Germinal center (tissue), 1 donor: Measurements from ENCODE around the gene TMEM87A.

Experiments used
- DNase-seq: peaks from one replicate; pipeline ENCODE4 v3.0.0; 2012; ENCODE audit warnings: mixed read lengths, low spot score

Gene TMEM87A

DNA sequence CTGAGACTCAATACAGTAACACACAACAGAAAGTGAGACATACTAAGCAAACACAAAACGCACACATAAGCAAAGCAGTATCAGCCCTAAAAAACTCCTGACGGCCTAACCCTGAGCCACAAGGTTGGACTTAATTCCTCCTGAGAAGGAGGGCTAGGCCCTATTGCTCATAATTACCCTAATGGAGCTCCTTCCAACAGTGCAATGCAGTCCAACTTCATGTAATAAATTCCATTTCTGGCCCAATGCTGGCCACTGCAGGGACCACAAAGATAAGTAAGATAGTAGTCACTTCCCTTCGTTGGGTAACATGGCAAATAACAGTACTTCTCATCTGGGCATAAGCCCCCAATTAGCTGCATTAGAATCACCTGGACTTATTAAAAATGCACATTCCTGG, 69.3 kb downstream of the TMEM87A start:
- no peak for DNase-seq

DNA sequence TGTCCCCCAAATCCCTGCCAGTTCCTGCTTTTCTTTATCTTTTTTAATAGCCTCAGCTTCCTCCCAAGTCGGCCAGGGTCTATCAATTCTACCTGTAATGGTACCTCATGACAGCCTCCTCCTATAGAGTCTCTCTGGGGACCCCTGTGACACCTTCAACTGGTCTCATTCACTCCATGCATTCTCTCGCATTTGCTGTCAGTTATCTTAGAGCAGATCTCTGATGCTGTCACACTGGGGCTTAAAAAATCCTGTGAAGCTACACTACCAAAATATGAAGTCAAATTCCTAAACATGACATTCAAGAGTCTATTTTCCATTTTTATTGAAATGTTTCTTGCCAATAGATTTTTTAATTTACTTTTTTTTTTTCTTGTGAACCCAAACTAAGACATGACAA, 70.6 kb downstream of the TMEM87A start:
- no peak for DNase-seq

DNA sequence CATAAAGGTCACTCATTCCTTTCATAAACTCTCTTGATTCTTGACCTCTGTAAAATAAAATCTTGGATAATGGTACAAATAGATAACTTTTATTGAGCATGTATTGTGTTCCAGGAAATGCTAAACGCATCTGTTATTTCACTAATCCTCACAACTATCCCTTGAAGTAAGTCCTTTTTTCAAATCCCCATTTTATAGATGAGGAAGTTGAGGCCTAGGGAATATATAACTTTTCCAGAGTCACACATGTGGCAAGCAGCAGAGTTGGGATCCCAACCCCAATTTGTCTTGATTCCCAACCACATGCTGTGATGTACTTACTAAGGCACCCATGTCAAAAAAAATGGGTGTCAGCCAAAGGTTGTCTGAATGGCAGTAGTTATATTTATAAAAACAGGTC, 71.4 kb downstream of the TMEM87A start:
- no peak for DNase-seq

DNA sequence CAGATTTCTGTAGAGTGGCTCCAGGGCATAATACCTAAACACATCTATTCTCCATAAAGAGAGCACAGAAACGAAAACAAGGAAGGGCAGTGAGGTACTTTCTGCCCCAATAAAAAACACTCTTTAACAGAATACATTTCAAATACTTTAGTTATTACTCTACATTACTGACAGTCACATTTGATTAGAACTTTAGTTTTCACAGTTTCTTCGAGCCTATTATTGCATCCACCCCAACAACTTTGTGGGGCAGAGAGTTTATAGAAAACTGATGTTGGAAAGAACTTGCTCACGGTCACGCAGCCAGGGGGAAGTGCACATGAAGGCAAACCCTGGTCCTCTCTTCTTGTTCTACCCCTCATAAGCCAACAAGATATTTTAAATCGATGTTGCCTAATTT, 74.1 kb downstream of the TMEM87A start:
- no peak for DNase-seq

DNA sequence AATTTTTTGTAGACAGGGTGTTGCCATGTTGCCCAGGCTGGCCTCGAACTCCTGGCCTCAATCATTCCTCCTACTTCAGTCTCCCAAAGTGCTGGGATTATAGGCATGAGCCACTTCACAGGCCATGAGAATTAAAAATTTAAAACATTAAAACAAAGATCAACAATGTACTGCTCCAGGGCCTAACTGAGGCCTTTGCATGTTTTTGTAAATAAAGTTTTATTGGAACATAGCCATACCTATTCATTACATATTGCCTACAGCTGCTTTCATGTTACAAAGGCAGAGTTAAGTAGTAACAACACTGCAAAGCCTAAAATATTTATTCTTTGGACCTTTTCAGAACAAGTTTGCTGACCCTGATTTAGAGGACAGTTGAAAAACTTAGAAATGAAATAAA, 74.7 kb downstream of the TMEM87A start:
- no peak for DNase-seq

DNA sequence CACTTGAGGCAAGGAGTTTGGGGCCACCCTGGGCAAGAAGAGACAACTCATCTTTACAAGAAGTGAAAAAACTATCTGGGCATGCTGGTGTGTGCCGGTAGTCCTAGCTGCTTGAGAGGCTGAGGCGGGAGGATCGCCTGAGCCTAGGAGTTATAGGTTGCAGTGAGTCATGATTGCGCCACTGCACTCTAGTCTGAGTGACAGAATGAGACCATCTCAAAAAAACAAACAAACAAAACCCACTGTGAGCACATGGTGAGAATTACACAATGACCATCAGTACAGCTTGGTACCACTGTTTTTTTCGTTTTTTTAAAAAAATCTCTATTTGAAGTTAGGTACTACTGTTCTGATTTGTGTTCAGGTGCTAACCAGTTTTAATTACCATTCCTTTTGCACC, 78.7 kb downstream of the TMEM87A start:
- DNase-seq: no peak

DNA sequence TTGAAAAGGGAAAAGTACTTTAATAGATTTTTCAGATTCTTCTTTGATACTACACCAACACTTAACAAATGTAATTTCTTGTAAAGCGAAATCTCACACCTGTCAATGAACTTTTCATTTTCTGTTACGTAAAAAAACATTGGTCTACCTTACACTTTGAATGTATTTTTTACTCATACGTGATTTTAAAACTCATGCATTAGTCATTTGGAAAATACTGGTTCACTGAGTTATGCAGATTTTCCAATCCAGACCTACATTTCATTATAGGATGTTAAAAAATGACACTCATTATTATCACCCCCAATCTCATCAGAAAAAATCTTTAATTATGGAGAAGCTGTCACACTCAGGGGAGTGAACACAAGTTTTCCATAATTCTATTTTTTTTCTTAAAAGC, 79.8 kb downstream of the TMEM87A start:
- no peak for DNase-seq

DNA sequence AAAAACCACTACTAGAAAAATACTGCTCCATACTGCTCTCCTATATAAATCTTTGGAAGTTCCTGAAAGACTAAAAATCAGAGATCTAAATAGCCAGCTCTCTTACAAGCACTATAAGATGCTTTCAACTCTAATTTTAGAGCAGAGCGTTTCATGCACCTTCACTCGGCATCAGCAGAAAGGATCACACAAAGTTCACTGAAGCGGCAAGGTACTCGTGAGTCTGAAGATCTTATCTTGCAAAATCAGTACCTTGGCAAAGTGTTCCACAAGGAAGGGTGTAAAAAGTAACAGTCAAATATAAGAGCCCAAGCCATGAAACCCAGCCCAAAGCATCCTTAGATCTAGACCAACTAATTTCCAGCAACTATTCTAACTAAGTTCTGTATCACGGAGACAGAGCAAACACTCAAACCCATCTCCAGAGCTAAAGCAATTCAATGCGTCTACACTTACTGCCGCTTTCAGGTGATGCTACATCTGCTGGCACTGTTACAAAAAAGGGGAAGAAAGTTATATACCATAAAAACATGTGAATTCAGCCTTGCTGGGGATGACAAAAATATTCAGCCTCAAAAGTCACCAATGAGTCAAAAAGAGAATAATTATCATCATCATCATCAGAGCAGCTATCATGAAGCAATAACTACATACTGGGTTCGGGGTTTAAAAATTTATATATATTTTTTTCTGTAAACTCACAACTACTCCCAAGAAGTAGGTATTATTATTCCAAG, 81.5 kb downstream of the TMEM87A start:
- peak; percentile 24 for DNase-seq

DNA sequence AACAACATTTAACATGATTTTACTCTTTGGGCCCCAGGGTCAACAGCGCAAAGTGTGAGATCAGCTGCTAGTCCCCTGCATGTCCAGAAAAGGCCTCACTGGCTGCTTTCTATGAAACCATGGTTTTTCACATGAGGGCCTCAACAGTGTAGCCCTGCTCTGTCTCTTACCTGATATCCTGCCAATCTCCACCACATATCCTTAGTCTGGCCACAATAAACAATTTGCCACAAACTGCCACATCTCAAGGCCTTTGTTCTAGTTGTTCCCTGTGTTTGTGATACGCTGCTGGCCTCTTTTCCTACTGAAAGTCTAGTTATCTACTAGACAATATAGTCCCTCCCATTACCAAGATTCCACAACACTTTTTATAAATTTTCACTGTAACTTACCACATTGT, 82.9 kb downstream of the TMEM87A start:
- DNase-seq: no peak

DNA sequence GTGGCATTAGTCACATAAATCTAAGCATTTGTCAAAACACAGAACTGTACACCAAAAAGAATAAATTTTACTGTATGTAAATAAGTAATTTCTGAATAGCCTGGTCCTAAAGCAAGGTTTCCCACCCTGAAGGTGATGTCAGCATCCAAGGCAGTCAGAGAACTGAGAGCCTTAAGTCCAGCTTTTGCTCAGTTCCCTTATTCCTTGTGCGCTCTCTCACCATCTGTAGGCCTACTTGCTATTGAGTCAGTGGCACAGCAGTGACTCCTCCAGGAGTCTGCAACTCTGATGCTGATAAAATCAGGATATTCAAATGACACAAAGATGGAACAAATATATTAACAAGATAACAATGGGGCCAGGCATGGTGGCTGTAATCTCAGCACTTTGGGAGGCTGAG, 87.4 kb downstream of the TMEM87A start:
- no peak for DNase-seq

DNA sequence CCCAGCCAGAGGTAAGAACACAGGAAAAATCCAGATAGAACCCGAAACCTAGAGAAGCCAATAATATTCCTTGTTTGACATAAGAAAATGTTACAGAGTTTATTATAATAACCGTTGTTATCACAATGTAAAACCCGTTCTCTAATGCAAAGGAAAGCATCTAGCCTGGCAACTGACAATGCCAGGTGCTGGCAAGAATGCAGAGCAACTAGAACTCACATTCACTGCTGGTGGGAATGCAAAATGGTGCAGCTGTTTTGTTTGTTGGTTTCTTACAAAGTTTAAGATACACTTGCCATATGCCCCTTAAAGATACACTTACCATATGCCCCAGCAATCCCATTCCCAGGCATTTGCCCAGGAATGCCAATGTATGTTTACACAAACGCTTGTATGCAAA, 88.5 kb downstream of the TMEM87A start:
- no peak for DNase-seq

DNA sequence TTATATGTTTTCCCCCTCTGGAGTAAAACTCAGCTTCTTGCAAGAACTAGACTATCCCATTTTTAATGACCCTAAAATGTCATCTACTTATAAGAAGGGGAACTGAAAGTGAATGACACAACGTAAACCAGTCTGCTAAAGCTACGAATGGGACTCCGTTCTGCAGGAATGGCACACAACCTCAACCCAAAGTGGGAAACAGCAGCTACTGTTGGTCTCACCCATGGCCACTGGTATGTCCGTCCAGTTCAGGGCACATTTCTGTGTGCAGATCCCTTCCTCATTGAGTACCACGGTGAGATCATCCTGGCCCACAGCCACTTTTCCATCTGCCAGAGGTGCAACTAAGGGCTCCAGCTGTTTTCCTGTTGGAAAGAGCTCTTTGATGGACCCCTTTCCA, 88.9 kb downstream of the TMEM87A start:
- DNase-seq: no peak

DNA sequence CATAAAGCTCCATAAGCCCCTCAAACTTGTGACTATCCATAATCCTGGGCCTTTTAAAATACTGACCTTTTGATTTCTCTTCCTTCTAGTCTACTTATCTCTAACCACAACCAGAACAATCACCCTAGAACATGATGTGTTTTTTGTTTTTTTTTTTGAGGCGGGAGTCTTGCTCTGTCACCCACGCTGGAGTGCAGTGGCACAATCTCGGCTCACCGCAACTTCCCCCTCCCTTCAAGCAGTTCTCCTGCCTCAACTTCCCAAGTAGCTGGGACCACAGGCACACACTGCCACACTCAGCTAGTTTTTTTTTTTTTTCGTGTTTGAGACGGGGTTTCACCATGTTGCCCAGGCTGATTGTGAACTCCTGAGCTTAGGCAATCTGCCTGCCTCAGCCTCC, 90.3 kb downstream of the TMEM87A start:
- no peak for DNase-seq

DNA sequence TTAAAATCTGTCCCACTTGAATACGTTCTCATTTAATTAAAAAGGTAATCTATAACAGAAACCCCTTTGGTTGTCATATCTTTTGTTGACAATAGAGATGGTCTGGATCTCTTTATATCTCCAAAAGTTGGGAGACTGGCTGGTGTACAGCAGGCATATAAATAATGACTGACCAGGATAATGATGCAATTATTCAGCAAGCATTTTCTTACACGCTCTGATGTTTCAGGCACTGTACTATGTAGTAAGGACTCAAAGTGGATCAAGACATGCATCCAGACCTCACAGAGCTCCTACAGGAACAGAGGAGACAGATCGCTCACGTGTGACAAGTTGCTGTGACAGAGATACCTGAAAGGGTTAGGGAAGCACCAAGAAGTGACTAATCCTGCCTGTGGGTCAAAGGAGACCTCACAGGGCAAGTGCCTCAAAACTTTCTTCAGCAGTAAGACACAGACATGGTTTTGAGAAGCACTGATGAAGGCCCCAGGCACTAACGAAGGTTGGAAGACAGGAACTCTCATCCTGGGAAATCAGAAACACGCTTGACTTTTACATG, 90.8 kb downstream of the TMEM87A start:
- DNase-seq: no peak

DNA sequence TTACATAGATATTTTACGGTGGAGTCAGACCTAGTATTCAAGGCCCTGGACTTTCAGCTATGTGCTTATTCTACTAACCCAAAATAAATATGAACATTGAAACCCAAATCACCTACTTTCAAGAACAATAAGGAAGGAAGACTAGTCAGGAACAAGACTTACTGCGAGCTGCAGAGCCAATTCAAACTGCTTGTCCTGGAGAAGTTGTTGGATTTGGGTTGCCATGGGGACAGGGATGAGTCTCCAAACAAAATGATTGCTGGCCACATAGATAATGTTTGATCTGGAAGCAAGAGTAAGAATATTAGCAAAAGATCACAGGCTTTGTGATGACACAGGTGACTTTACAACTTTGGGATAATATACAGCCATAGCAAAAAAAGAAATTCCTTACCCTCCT, 95.2 kb downstream of the TMEM87A start:
- no peak for DNase-seq

DNA sequence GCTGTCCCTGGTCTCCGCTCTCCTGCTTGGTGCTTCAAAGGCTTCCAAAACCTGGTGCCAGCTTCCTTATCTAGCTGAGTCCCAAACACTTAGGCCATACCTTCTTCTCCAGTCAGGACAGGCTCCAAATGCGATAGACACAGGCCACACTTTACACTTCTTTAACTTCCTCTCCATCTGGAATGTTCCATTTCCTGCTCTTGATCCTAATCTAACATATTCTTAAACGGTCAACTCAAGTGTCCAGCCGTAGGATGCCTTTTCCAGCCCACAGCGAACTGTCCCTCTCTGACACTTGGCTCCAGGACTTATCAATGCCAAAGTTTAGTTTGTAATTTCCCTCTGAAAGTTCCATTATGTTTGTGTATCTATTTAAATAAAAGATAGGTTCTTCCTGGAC, 97.6 kb downstream of the TMEM87A start:
- DNase-seq: no peak

DNA sequence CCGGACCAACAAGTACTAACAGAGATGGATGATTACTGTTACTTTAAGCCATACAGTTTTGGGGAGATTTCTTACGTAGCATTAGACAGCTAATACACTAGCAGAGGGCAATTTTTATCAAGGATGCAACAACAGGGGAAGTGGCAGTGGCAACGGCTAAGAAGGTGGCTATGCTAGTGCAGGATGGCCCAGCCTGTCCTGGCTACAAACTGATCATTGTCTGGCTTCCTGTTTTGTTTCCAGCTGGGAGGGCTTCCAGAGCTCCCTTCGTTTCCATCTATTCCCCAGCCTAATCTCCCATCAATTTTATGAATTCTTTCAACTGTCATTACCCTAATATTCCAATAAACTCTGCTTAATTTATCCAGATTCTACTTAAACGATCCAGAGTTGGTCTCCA, 100.8 kb downstream of the TMEM87A start:
- DNase-seq: no peak

DNA sequence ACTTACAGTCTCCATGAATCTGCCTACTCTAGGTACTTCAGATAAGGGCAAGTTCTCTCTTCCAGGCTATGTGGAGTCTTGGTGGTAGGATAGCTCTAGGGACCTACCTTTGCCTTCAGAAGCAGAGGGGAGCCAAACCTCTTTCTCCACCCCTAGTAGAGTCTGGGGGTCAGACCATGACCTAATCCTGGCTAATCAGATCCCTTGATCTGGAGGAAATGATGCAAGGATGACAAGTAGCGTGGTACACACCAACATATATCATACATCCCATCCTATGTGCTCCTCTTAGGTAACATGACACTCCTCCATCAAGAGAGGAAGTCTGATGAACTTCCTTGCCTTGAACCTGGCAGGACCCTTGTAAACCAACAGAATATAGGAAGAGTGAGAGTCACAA, 101.4 kb downstream of the TMEM87A start:
- DNase-seq: no peak

DNA sequence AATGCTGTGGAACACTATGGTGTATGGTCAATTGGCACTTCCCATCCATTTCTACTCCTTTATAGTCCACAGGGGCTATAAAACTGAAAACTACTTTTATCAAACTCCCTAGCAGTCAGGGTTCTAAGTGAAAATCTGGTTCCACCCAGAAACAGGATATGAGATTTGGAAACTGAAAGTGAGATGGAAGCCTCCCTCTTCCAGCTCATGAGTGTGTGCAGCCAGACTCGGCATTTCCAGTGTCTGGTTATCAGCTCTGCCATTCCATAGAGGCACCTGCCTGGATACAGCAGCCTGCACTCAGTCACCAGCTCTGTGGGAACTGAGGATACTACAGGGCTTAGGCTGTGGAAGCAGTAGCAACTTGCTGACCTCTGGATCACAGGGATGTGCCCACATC, 102.1 kb downstream of the TMEM87A start:
- DNase-seq: no peak

DNA sequence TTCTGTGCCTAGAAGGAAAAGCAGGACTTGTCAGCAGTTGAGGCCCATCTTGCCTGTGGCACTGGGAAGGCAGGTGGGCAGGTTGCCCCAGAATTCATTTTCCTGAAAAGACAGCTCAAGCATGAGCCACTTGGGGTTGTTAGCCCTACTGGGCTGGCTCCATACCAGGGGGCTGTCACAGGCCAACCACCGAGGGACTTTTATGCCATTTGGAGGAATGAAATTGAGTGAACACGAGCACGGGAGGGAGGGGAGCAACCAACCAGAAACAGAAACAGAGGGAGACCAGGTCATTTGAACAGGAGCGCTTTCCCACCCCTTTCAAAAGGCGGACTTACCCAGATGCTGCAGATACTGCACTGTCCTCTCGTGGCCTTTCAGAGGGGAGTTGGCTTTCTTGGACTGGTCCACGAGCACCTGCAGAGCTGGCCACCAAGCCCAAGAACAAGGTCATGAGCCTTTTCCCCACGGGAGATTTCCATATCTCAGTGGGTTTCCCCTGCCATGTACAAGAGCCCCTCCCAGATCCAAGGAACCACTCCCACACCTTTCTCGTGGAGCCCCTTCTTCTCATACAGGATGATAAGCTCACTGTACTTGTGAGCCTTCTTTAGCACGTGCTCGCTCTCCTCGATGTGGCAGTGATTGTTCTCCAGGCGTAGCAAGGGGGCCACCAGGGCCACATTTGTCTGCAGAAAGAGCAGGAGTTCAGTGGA, 106.8 kb downstream of the TMEM87A start:
- DNase-seq: no peak

DNA sequence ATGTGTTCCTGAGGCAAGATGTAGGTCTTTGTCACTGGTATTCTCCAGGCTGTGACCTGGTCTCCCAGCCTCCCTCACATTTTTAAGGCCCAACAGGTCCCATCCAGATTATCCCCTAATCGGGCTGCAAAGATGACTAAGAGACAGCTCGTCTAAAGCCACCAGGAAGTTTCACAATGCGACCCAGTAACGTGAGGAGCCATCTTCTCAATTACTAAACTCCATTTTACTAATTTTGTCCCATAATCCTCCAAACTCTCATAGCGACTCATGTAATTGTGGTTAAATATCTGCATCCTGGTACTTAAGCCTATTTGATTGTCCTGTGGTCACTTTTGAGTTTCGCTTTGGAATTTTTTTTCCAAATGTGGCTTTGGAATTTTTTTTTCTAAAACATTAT, 108.1 kb downstream of the TMEM87A start:
- no peak for DNase-seq

DNA sequence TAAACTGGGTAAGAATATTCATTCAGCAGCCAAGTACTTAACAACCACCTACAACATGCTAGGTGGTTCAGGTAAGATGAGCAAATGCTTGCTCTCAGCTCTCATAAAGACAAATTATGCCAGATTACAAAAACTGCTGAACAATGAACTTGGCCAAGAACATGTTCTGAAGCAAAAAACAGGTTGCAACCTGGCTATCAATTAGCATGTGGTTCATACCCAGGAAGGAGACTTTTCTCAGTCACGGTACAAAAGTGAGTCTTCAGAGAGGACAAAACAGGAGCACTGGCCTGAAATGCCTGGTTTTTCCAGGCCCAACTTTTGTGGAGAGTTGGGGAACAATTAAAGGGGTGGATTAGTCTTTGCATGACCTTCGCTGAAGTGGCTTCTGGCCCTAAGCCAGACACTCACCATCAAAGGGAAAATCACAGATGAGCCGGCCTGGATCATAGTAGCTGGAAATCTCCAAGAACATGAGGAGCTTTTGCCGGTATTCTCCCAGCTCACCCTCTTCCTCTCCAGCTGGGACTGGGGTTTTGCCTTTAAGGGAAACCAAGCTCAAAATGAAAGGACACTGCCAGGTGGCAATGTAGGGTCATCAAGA, 109.2 kb downstream of the TMEM87A start:
- DNase-seq: no peak

DNA sequence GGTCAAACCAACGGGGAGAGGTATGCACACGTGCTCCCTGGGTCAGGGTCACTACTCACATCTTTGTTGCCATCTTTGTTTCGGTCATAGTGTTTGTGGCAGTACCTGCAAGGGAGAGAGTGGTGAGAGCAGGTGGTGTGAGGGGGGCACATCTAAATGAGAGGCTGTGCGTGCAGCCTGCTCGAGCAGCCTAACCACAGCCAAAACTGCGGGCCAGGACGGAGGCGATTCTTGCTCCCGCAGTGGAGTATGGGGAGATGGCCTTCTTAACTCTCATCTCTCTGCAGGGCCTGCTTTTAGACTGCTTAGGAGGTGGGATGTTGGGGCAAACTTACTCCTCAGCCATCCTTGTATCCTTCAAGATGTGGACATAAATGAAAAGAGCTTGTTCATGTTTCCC, 109.9 kb downstream of the TMEM87A start:
- DNase-seq: no peak
